SU-DHL-6 (cell line): ENCODE measurements around the gene LYSET.
"Not testable (repeated sequence)": the region's sequence is repeated elsewhere in the genome, so short reads cannot be mapped to it uniquely, and the experiment has no call there.

Experiments used
- H2AFZ ChIP-seq: fragments of 200-600 bp; sonication (generic); 2 replicates; pipeline ENCODE4 v1.6.1; 2014; ENCODE audit warnings: low read depth, mild to moderate bottlenecking, moderate library complexity, mixed read lengths, antibody characterized with exemption, low read length; ENCODE audit not compliant: severe bottlenecking
- H3F3A ChIP-seq: fragments of 200-600 bp; shearing (Covaris generic); 2 replicates; pipeline ENCODE4 v1.6.0; 2016; ENCODE audit warnings: antibody characterized with exemption, mild to moderate bottlenecking; ENCODE audit not compliant: insufficient read depth
- H3K27ac ChIP-seq: fragments of 200-600 bp; sonication (generic); 2 replicates; pipeline ENCODE4 v1.5.1; 2016; ENCODE audit warnings: low read depth, mild to moderate bottlenecking, low read length, moderate library complexity, mixed read lengths
- H3K27me3 ChIP-seq: fragments of 200-600 bp; sonication (generic), shearing (Covaris generic); 2 replicates; pipeline ENCODE4 v1.6.0; 2014; ENCODE audit warnings: mild to moderate bottlenecking, low read length
- H3K36me3 ChIP-seq: fragments of 200-600 bp; sonication (generic); 2 replicates; pipeline ENCODE4 v1.6.1; 2014; ENCODE audit warnings: mild to moderate bottlenecking, low read length, mixed read lengths
- H3K4me2 ChIP-seq: fragments of 300-600, 200-600 bp; shearing (Covaris generic), sonication (generic); 2 replicates; pipeline ENCODE4 v1.6.0; 2014; ENCODE audit warnings: low read length, low read depth, mild to moderate bottlenecking; ENCODE audit not compliant: poor library complexity, severe bottlenecking
- H3K4me3 ChIP-seq: fragments of 200-600 bp; sonication (generic); 2 replicates; pipeline ENCODE4 v1.5.1; 2014; ENCODE audit warnings: antibody characterized with exemption, low read length, mild to moderate bottlenecking, mixed read lengths; ENCODE audit not compliant: insufficient read depth, poor library complexity, severe bottlenecking
- H3K79me2 ChIP-seq: fragments of 200-600 bp; sonication (generic); 2 replicates; pipeline ENCODE4 v1.6.1; 2014; ENCODE audit warnings: mild to moderate bottlenecking, low read length, moderate library complexity; ENCODE audit not compliant: insufficient read depth
- H3K9ac ChIP-seq: fragments of 200-600 bp; sonication (generic); 2 replicates; pipeline ENCODE4 v1.7.0; 2014; ENCODE audit warnings: mild to moderate bottlenecking, low read length
- H3K9me2 ChIP-seq: fragments of 200-600 bp; sonication (generic); replicated peaks from 2 replicates; pipeline ENCODE4 v1.6.1; 2014; ENCODE audit warnings: low read length; ENCODE audit not compliant: insufficient read depth
- H3K9me3 ChIP-seq: fragments of 200-600 bp; sonication (generic); 2 replicates; pipeline ENCODE4 v1.6.1; 2014; ENCODE audit warnings: low read length, mixed read lengths; ENCODE audit not compliant: insufficient read depth
- H4K20me1 ChIP-seq: fragments of 200-600 bp; sonication (generic); 2 replicates; pipeline ENCODE4 v1.6.1; 2014; ENCODE audit warnings: low read depth, mild to moderate bottlenecking, antibody characterized with exemption, low read length, moderate library complexity, mixed read lengths
- CTCF ChIP-seq: fragments of 200-600 bp; sonication (generic); IDR thresholded peaks from one replicate; pipeline ENCODE4 v1.5.1; 2017; ENCODE audit warnings: antibody characterized with exemption, mild to moderate bottlenecking, low read length, moderate library complexity; ENCODE audit not compliant: insufficient read depth, poor library complexity, severe bottlenecking
- EZH2phosphoT487 ChIP-seq: fragments of 200-600 bp; sonication (generic), shearing (Covaris generic); conservative IDR thresholded peaks from 2 replicates; pipeline ENCODE4 v1.6.1; 2018; ENCODE audit warnings: mild to moderate bottlenecking, antibody characterized with exemption, low read length, moderate library complexity, mixed read lengths

LYSET gene

GRCh38 chr14:93232159-93232558 is 47.0 kb downstream of the LYSET start:
- Histone ChIP-seq H3K79me2 (no peaks in the 10 kb centered on the region), H4K20me1 (no peaks in the 10 kb centered on the region; the same call in 1 of the 2 replicates), H3K27ac (no peak overlapping the region), H2AFZ (no peak overlapping the region), H3K4me3 (no peak overlapping the region), H3F3A (0 out of 2 replicates have a peak, but pooled peaks cover 3% of the 10 kb centered on the region), H3K9me2 (no peaks in the 10 kb centered on the region), H3K4me2 (no peak overlapping the region), H3K36me3 (peaks cover 13% of the 10 kb centered on the region; the same call in 1 of the 2 replicates), H3K9me3 (no peaks in the 10 kb centered on the region), H3K27me3 (no peaks in the 10 kb centered on the region), H3K9ac (no peak overlapping the region)
- no peak for TF ChIP-seq CTCF
- TF ChIP-seq EZH2phosphoT487, result no peak

- H3K9me2 ChIP-seq, H3K36me3 ChIP-seq, H3K9me3 ChIP-seq, H2AFZ ChIP-seq, H3F3A ChIP-seq, H4K20me1 ChIP-seq, H3K27ac ChIP-seq, H3K79me2 ChIP-seq, H3K27me3 ChIP-seq, H3K4me2 ChIP-seq, H3K9ac ChIP-seq, H3K4me3 ChIP-seq: not testable (repeated sequence)
These were observed 48.0 kb downstream of the LYSET start for GRCh38 chr14:93233078-93233477.

- no peak for TF ChIP-seq EZH2phosphoT487
- TF ChIP-seq CTCF, result no peak
- no peaks in the 10 kb centered on the region for H4K20me1 ChIP-seq
- no peaks in the 10 kb centered on the region for H3K9me2 ChIP-seq
- H3K4me2 ChIP-seq, result no peak overlapping the region
- H3K36me3 ChIP-seq, result no peaks in the 10 kb centered on the region
- no peak overlapping the region for H2AFZ ChIP-seq
- no peak overlapping the region for H3K9ac ChIP-seq
- no peaks in the 10 kb centered on the region for H3K27me3 ChIP-seq
- H3F3A ChIP-seq, result 0 out of 2 replicates have a peak, but pooled peaks cover 3% of the 10 kb centered on the region
- no peak overlapping the region for H3K27ac ChIP-seq
- H3K79me2 ChIP-seq, result no peaks in the 10 kb centered on the region
- no peaks in the 10 kb centered on the region for H3K9me3 ChIP-seq
- H3K4me3 ChIP-seq, result no peak overlapping the region
These were observed 49.7 kb downstream of the LYSET start for GRCh38 chr14:93234798-93235197.
